ENCODE data around the gene CIRBP. TPM values are rescaled to one million over a fixed set of nuclear protein-coding genes. Genes with fewer than 3 reads are reported as not detected.
A peak's percentile ranks its signal among the peaks of the same experiment; 100 is the strongest.

The CIRBP gene
- total and polyA plus RNA-seq, 9 of the 15 experiments (the other 6 are each of a cell fraction or from before 2014, with no cell fraction given) = 20.5 to 327 (median 176) TPM

GRCh38 chr19:1248139-1248785 lies 20.9 kb upstream of the CIRBP start, which contains the start of gene MIDN (continued):
- TF ChIP-seq CHD2 (IDR thresholded peaks at IDR 0.05; ENCODE audit: low read depth, low read length) (0 out of 2 replicates have a peak, but pooled peaks have one; percentile 34), TCF3 (CRISPR knock-in tag; IDR thresholded peaks at IDR 0.05) (no peak), FOXK2 (conservative IDR thresholded peaks at IDR 0.05 in 1 of 2, IDR thresholded peaks at IDR 0.05 in 1 of 2; ENCODE audit: low read depth in 2 of 2) (peak; percentile 17 to 72; a peak in 2 of 4 replicates), C11orf30 (IDR thresholded peaks at IDR 0.05; ENCODE audit: low read depth) (peak; percentile 70), BRD9 (IDR thresholded peaks at IDR 0.05; ENCODE audit: low read depth, partially characterized antibody) (peak; percentile 16), HES1 (IDR thresholded peaks at IDR 0.05; ENCODE audit: low read depth) (0 out of 2 replicates have a peak, but pooled peaks have one; percentile 8), RB1 (IDR thresholded peaks at IDR 0.05; ENCODE audit: low read depth) (peak; percentile 16), ZBTB17 (CRISPR knock-in tag; IDR thresholded peaks at IDR 0.05) (no peak), ZNF592 (IDR thresholded peaks at IDR 0.05) (peak; percentile 67), ARID1B (IDR thresholded peaks at IDR 0.05) (peak; percentile 74), ZNF445 (CRISPR knock-in tag; IDR thresholded peaks at IDR 0.05; ENCODE audit: low read depth) (no peak), HDAC2 (IDR thresholded peaks at IDR 0.05) (0 out of 2 replicates have a peak, but pooled peaks have one; percentile 8), SOX6 (IDR thresholded peaks at IDR 0.05) (peak; percentile 29; the same call in 1 of the 2 replicates), CHAMP1 (IDR thresholded peaks at IDR 0.05) (no peak), GATAD2A (IDR thresholded peaks at IDR 0.05) (peak; percentile 32; the same call in 1 of the 2 replicates), MBD1 (CRISPR knock-in tag; IDR thresholded peaks at IDR 0.05) (no peak), UBTF (IDR thresholded peaks at IDR 0.05; ENCODE audit: borderline replicate concordance in 1 of 2, low read depth in 2 of 2, low read length in 2 of 2) (peak; percentile 77 to 79; a peak in 3 of 4 replicates)

Measured in K562 (cell line).